Right lobe of liver (tissue), 4 donors: ENCODE measurements around the gene CASQ2.

Experiments used
- POLR2A ChIP-seq: fragments of 450-650 bp; IDR thresholded peaks from one replicate; pipeline ENCODE4 v1.6.1; 2017; ENCODE audit warnings: antibody characterized with exemption, mild to moderate bottlenecking
- TF ChIP-seq, protein P1 (sequence below), 4 donors: fragments of 200-600 bp in 3 of 4; fragments of 450-650 bp in 1 of 4; IDR thresholded peaks; one replicate each; pipeline versions ENCODE4 v1.5.1 to v1.8.0; 2016 to 2022; ENCODE audit warnings: antibody characterized with exemption in 4 of 4, mild to moderate bottlenecking in 2 of 4
- donor health status: DM: no; HTN: no; CAD: no.
- donor health status: DM: no; HTN: no; CAD: no.
- donor health status: DM: no; HTN: yes; CAD: no.

DNA sequence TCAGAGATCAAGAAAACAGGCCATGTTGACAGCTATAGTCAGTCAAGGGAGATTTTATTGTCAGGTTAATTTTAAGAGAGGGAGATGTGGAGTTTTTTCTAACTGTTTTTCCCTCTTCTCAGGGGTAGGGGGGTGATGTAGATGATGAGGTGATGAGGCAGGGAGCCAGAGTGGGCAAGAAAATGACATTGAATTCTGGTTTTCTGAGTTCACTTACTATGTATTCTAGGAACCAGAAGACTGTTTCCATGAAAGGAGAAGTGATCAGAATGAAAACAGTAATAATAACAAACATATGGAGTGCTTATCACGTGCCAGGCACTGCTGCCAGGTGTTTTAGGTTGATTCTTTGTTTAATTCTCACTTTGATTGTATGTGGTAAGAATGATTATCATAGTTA is 40.2 kb downstream of the CASQ2 start:
- TF ChIP-seq POLR2A = no peak
- TF ChIP-seq, protein P1, sequence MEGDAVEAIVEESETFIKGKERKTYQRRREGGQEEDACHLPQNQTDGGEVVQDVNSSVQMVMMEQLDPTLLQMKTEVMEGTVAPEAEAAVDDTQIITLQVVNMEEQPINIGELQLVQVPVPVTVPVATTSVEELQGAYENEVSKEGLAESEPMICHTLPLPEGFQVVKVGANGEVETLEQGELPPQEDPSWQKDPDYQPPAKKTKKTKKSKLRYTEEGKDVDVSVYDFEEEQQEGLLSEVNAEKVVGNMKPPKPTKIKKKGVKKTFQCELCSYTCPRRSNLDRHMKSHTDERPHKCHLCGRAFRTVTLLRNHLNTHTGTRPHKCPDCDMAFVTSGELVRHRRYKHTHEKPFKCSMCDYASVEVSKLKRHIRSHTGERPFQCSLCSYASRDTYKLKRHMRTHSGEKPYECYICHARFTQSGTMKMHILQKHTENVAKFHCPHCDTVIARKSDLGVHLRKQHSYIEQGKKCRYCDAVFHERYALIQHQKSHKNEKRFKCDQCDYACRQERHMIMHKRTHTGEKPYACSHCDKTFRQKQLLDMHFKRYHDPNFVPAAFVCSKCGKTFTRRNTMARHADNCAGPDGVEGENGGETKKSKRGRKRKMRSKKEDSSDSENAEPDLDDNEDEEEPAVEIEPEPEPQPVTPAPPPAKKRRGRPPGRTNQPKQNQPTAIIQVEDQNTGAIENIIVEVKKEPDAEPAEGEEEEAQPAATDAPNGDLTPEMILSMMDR (IDR thresholded peaks at IDR 0.05) = no peak
